Mucosa of descending colon (tissue), 3 donors: ENCODE measurements around the gene CDK9. TPM values are rescaled to one million over a fixed set of nuclear protein-coding genes. Genes with fewer than 3 reads are reported as not detected.

Experiments
- ATAC-seq: fragments of 200-7000 bp; cut with Tn5 transposase; one replicate; pipeline ENCODE4 v1.9.1; 2020; ENCODE audit warnings: mild to moderate bottlenecking, moderate library complexity
- DNase-seq, 3 donors: peaks; one replicate each; pipeline ENCODE4 v3.0.0-alpha.2; 2020
- H3K36me3 ChIP-seq: fragments of 200-600 bp; one replicate; pipeline ENCODE4 v1.8.0; 2021; ENCODE audit warnings: low read depth, mild to moderate bottlenecking
- H3K4me1 ChIP-seq: fragments of 200-600 bp; one replicate; pipeline ENCODE4 v1.8.0; 2021; ENCODE audit warnings: low read depth, mild to moderate bottlenecking
- H3K4me3 ChIP-seq: fragments of 200-600 bp; one replicate; pipeline ENCODE4 v1.8.0; 2021; ENCODE audit warnings: mild to moderate bottlenecking
- H3K9me3 ChIP-seq: fragments of 200-600 bp; one replicate; pipeline ENCODE4 v1.8.0; 2021; ENCODE audit warnings: mild to moderate bottlenecking
- intact Hi-C, 2 donors: fragments of 100-400 bp; cut with DNase I in 1 of 2; cut with micrococcal nuclease in 1 of 2; formaldehyde crosslinking; loops; one replicate each; pipeline versions ENCODE4 v1.11.0 to v1.11.1; 2022; cut with DNase I, micrococcal nuclease
- long read RNA-seq, 2 donors: library from polyadenylated mRNA; unstranded; transcript quantifications; one replicate each; pipeline ENCODE4 v2.0.0, GENCODE V29; 2019 to 2021
- total RNA-seq, 3 donors: library from RNA; stranded (reverse); fragmentation: NEBNext Ultra II Directional in 2 of 3; extraction: Animal tissue kit (Norgen Biotek cat#: 25700) in 2 of 3; gene quantifications; one replicate each; pipeline versions ENCODE4 v1.2.1 to v1.2.4, GENCODE V29; 2021 to 2023
- TF ChIP-seq, protein P1 (sequence below): fragments of 200-600 bp; IDR thresholded peaks from one replicate; pipeline ENCODE4 v1.8.0; 2022; ENCODE audit warnings: antibody characterized with exemption, mild to moderate bottlenecking
- donor health status: DM: no; HTN: no; CAD: no; lungs with moderate emphysema.
- donor health status: DM: no; HTN: no; CAD: no.
- donor health status: DM: no; HTN: yes; CAD: no.

CDK9 gene
- 100 to 1,000 TPM in 1 of 3 donors, 10 to 100 TPM in 2; 67.8 to 111 (median 75.9) TPM for total RNA-seq
- long read RNA-seq, donor 1, transcript CDK9-201 (7 exons, 2,463 nt): major isoform, 80 of 103 reads
- long read RNA-seq, donor 1, partial matches to known transcripts: 3 of 103 reads
- long read RNA-seq, donor 1, other reads (novel, unspliced or antisense): 19 of 103 reads
- long read RNA-seq, donor 2, partial matches to known transcripts: 0 of 7 reads
- long read RNA-seq, donor 2, other reads (novel, unspliced or antisense): 4 of 7 reads

DNA sequence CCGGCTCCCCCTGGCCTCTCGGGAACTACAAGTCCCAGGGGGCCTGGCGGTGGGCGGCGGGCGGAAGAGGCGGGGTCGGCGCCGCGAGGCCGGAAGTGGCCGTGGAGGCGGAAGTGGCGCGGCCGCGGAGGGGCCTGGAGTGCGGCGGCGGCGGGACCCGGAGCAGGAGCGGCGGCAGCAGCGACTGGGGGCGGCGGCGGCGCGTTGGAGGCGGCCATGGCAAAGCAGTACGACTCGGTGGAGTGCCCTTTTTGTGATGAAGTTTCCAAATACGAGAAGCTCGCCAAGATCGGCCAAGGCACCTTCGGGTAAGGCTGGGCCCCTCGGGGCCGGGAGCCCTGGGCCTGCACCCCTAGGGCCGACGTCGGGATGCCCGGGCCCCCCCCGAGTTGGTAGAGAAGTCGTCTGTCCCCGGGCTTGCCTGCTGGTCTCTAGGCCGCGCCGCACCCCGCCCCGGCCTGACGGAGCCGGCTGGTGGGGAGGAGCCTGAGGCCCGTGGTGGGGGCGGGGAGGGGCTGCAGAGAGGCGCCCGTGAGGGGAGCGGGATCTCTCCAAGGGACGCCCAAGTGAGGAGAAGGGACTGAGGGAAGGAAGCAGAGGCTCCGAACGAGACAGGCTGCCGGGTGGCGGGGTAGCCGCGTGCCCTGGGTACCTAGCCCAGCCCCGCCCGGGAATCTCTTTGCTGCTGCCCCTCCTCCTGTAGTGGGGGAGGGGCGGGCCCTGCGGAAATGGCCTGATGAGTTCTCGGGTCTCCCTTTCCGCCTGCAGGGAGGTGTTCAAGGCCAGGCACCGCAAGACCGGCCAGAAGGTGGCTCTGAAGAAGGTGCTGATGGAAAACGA lies at the start of gene CDK9:
TSS of gene CDK9 (plus strand) at position 102 of the 840 bp plus-strand sequence. CDS start at position 217, 115 bp downstream.
- intact Hi-C loops: no loop called here
- H3K4me3 ChIP-seq: peak within 1 kb of the TSS; percentile 93
- ATAC-seq (peak; percentile 82), DNase-seq (peak; percentile 92 to 96 (median 95))
- H3K36me3 ChIP-seq: peaks cover 27% of the 10 kb centered on the region
- TF ChIP-seq, protein P1, sequence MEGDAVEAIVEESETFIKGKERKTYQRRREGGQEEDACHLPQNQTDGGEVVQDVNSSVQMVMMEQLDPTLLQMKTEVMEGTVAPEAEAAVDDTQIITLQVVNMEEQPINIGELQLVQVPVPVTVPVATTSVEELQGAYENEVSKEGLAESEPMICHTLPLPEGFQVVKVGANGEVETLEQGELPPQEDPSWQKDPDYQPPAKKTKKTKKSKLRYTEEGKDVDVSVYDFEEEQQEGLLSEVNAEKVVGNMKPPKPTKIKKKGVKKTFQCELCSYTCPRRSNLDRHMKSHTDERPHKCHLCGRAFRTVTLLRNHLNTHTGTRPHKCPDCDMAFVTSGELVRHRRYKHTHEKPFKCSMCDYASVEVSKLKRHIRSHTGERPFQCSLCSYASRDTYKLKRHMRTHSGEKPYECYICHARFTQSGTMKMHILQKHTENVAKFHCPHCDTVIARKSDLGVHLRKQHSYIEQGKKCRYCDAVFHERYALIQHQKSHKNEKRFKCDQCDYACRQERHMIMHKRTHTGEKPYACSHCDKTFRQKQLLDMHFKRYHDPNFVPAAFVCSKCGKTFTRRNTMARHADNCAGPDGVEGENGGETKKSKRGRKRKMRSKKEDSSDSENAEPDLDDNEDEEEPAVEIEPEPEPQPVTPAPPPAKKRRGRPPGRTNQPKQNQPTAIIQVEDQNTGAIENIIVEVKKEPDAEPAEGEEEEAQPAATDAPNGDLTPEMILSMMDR: no peak
- no peaks in the 10 kb centered on the region for H3K9me3 ChIP-seq
- H3K4me1 ChIP-seq: peaks cover 25% of the 10 kb centered on the region

DNA sequence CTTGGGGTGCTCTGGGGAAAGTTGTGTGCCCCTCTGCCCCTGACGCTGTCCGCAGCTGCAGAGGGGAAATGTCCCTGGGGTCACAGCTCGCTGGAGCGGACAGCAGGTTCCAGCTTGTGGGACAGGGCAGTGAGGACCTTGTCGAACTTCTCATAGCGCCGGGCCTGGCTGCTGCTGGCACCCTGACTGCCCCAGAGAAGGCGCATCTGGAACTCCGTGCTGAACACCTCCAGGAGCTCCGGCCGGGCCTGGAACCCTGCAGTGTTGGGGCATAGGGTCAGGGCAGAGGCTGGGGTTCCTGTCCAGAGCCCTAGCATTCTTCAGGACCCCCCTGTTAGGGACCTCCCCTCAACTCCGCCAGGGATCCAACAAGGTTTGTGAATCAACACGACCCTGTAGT lies 47.2 kb upstream of the CDK9 start:
- DNase-seq: no peak
- Histone ChIP-seq H3K36me3 (no peaks in the 10 kb centered on the region), H3K9me3 (no peaks in the 10 kb centered on the region), H3K4me3 (no peak overlapping the region), H3K4me1 (peaks cover 21% of the 10 kb centered on the region)
- ATAC-seq: no peak
- intact Hi-C loops: loop anchor here in 1 of 2 donors (5.0 to 10.0 kb wide), 2 partner anchors 44 to 136 kb away; partner anchors contain the start of gene AK1
- TF ChIP-seq, protein P1: no peak

- peaks cover 14% of the 10 kb centered on the region for H3K4me1 ChIP-seq
- ATAC-seq (no peak), DNase-seq (no peak)
- intact Hi-C loops: loop anchor here in 1 of 2 donors (5.0 to 10.0 kb wide), 2 partner anchors 43 to 135 kb away; partner anchors contain the start of gene AK1
- H3K9me3 ChIP-seq: no peaks in the 10 kb centered on the region
- no peaks in the 10 kb centered on the region for H3K36me3 ChIP-seq
- H3K4me3 ChIP-seq: no peak overlapping the region
- TF ChIP-seq, protein P1: no peak
Observed at GRCh38 chr9:127739614-127740330, 46.1 kb upstream of the CDK9 start.

GRCh38 chr9:127741831-127742434 lies 43.9 kb upstream of the CDK9 start:
- Histone ChIP-seq H3K36me3 (no peaks in the 10 kb centered on the region), H3K4me3 (no peak overlapping the region), H3K9me3 (no peaks in the 10 kb centered on the region), H3K4me1 (peaks cover 14% of the 10 kb centered on the region)
- ATAC-seq (peak; percentile 68), DNase-seq (peak; percentile 64 to 71 (median 69))
- intact Hi-C loops: no loop called here
- TF ChIP-seq, protein P1: no peak
